ENCODE results near the gene NHLH1. TPM values are rescaled to one million over a fixed set of nuclear protein-coding genes. Genes with fewer than 3 reads are reported as not detected.

The NHLH1 gene
- total and polyA plus RNA-seq, 3 donors from 2014 or later: 0.20 to 0.63 (median 0.37) TPM

DNA sequence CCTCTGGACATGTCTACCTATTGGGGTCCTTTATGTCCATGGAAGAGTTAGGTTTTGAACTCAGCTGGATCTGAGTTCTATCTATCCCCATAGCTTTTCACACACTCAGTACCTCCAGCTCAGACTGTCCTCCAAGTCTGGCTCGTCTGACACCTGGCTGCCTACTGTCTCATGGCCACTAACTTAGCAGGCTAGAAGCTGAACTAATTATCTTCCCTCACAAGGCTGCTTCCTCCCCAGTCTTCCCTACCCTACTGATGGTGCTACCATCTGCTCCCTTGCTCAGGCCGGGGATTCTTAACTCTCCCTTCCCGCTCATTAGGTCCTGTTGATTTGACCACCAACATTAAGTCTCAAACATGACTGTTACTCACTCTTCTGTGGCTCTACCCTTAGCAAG, 46.8 kb downstream of the NHLH1 start:
- DNase-seq: no peak
- no peaks in the 10 kb centered on the region for H3K36me3 ChIP-seq (ENCODE audit: low read depth, missing control alignments)
- intact Hi-C loops (cut with DNase I; ENCODE audit: low total_unique reads): no loop called here

DNA sequence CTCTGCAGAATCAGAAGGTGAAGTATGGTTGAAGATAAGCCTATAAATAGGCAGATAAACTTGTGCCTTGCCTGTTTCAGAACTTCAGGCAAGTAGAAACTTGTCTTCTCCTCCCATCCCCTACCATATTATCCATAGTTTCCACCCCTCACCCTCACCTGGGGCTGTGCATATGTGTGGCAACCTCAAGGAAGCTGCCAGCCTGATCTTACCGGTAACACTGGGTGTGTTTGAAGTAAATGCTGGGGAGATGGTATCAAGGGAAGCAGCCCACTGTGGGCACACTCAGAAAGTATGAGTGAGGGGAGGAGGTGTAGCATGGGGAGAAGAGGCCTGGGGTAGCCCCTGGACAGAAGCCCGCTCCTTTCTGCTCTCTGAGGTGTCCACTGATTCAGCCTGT, 48.0 kb downstream of the NHLH1 start:
- 95 to 98% methylated on average over 2 of the region's 2 CpGs for WGBS, 2 donors
- no peak for DNase-seq
- intact Hi-C loops (cut with DNase I; ENCODE audit: low total_unique reads): no loop called here
- no peaks in the 10 kb centered on the region for H3K9me3 ChIP-seq
- no peak overlapping the region for H3K4me3 ChIP-seq
- no peak overlapping the region for H3K27ac ChIP-seq
- H3K4me1 ChIP-seq: no peaks in the 10 kb centered on the region
- no peaks in the 10 kb centered on the region for H3K36me3 ChIP-seq (ENCODE audit: low read depth, missing control alignments)
- TF ChIP-seq, protein P1, sequence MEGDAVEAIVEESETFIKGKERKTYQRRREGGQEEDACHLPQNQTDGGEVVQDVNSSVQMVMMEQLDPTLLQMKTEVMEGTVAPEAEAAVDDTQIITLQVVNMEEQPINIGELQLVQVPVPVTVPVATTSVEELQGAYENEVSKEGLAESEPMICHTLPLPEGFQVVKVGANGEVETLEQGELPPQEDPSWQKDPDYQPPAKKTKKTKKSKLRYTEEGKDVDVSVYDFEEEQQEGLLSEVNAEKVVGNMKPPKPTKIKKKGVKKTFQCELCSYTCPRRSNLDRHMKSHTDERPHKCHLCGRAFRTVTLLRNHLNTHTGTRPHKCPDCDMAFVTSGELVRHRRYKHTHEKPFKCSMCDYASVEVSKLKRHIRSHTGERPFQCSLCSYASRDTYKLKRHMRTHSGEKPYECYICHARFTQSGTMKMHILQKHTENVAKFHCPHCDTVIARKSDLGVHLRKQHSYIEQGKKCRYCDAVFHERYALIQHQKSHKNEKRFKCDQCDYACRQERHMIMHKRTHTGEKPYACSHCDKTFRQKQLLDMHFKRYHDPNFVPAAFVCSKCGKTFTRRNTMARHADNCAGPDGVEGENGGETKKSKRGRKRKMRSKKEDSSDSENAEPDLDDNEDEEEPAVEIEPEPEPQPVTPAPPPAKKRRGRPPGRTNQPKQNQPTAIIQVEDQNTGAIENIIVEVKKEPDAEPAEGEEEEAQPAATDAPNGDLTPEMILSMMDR (IDR thresholded peaks at IDR 0.05): no peak
- TF ChIP-seq POLR2A (IDR thresholded peaks at IDR 0.05): no peak
- no peaks in the 10 kb centered on the region for H3K27me3 ChIP-seq

More for the DNA sequence above, 46.8 kb downstream of the NHLH1 start:
- no peaks in the 10 kb centered on the region for H3K27me3 ChIP-seq
- no peak for TF ChIP-seq POLR2A (IDR thresholded peaks at IDR 0.05)
- TF ChIP-seq, protein P1 (IDR thresholded peaks at IDR 0.05): no peak
- H3K4me1 ChIP-seq: no peaks in the 10 kb centered on the region
- WGBS, 2 donors: 87 to 98% methylated on average over 3 of the region's 3 CpGs
- no peaks in the 10 kb centered on the region for H3K9me3 ChIP-seq
- no peak overlapping the region for H3K4me3 ChIP-seq
- H3K27ac ChIP-seq: no peak overlapping the region

DNA sequence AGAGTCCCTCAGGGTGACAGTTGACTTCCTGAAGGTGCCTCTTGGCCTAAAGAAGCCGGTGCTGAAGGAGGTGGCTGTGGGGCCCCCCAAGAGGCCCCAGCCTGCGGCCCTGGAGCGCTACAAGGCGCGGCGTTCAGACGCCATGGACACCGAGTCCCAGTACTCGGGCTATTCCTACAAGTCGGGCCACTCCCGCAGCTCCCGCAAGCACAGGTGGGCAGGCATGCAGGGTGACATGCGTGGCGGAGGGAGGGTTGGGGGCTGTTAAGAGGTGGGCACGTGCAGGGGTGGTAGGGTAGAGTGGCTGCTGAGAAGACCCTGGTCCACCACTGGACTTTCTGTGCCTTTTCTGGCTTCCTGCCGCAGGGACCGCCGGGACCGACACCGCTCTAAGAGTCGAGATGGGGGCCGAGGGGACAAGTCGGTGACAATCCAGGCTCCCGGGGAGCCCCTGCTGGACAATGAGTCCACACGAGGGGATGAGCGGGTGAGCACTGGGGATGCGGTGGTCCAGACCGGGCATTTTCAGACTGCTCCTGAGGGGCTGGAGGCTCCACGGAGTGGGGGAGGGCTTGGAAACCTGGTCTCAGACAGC, 48.9 kb downstream of the NHLH1 start:
- DNase-seq: no peak
- no peaks in the 10 kb centered on the region for H3K4me1 ChIP-seq
- H3K36me3 ChIP-seq (ENCODE audit: low read depth, missing control alignments): no peaks in the 10 kb centered on the region
- TF ChIP-seq, protein P1 (IDR thresholded peaks at IDR 0.05): no peak
- no peak for TF ChIP-seq POLR2A (IDR thresholded peaks at IDR 0.05)
- no peak overlapping the region for H3K27ac ChIP-seq
- 95 to 97% methylated on average over 25 to 29 of the region's 29 CpGs for WGBS, 2 donors
- intact Hi-C loops (cut with DNase I; ENCODE audit: low total_unique reads): no loop called here
- no peaks in the 10 kb centered on the region for H3K27me3 ChIP-seq
- H3K9me3 ChIP-seq: no peaks in the 10 kb centered on the region
- H3K4me3 ChIP-seq: no peak overlapping the region

DNA sequence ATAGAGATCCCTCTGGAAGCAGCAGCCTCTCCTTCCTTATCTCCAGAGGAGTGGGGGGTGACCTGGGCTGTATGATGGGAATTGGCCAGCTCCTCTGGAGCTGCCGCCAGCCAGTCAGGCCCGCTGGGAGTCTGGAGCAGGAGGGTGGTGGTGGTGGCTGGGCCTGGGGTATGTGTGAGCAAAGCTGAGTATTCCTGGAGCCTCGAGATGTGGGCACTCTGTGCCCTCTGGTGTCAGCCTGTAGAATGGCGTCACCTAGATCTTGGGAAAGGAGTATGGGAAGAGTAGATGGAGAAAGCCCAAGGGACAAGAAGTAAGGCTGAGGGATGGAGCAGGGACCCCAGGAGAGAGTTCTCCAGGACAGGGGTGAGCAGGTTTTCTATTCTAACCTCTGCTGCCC, 49.5 kb downstream of the NHLH1 start:
- DNase-seq: no peak
- Histone ChIP-seq H3K9me3 (no peaks in the 10 kb centered on the region), H3K4me1 (no peaks in the 10 kb centered on the region), H3K4me3 (no peak overlapping the region), H3K27me3 (no peaks in the 10 kb centered on the region), H3K27ac (no peak overlapping the region), H3K36me3 (ENCODE audit: low read depth, missing control alignments) (no peaks in the 10 kb centered on the region)
- no peak for TF ChIP-seq POLR2A (IDR thresholded peaks at IDR 0.05)
- TF ChIP-seq, protein P1 (IDR thresholded peaks at IDR 0.05): peak in 1 of 3 experiments; percentile 23
- intact Hi-C loops (cut with DNase I; ENCODE audit: low total_unique reads): no loop called here
- WGBS, 2 donors: 74 to 82% methylated on average over 3 to 4 of the region's 4 CpGs

DNA sequence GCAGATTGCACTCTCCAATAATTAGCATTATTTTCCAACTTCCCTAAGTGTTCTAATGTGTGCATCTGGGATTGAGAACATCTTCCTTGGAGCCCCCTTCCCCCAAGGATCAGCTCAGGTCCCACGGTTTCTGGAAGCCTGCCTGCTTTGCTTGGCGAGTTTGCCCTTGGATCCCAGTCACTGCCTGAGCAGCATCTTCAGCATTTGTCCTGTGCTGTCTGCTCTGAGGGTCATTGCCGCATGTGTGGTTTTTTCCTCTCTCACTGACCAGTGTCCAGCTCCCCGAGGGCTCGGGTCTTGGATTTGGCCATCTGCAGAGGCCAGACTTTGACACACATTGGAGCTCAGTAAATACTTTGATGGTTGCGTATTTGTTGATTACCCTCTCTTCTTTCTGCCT, 51.6 kb downstream of the NHLH1 start:
- TF ChIP-seq POLR2A (IDR thresholded peaks at IDR 0.05): no peak
- TF ChIP-seq, protein P1 (IDR thresholded peaks at IDR 0.05): no peak
- no peaks in the 10 kb centered on the region for H3K9me3 ChIP-seq
- H3K36me3 ChIP-seq (ENCODE audit: low read depth, missing control alignments): no peaks in the 10 kb centered on the region
- no peaks in the 10 kb centered on the region for H3K27me3 ChIP-seq
- WGBS, 2 donors: 72 to 74% methylated on average over 6 of the region's 6 CpGs
- intact Hi-C loops (cut with DNase I; ENCODE audit: low total_unique reads): no loop called here
- H3K27ac ChIP-seq: no peak overlapping the region
- no peak overlapping the region for H3K4me3 ChIP-seq
- no peak for DNase-seq
- H3K4me1 ChIP-seq: no peaks in the 10 kb centered on the region

Data from testis (tissue), 3 donors.